ENCODE results near the gene DZIP3. TPM values are rescaled to one million over a fixed set of nuclear protein-coding genes. Genes with fewer than 3 reads are reported as not detected.

The DZIP3 gene
- 7.0 and 10.2 TPM in 2 replicates for total RNA-seq

GRCh38 chr3:108589081-108589997 is at the start of gene DZIP3, which contains the start of gene CIP2A:
DZIP3 (plus strand) TSS chr3:108589722; CDS start chr3:108605407, 15,685 bp downstream.
CIP2A (minus strand) TSS chr3:108589438; CDS start chr3:108589375, 63 bp downstream.

Small RNA genes lying within 50 kb of the gene (small RNA-seq; reads per million reads assigned to genes)
- gene AC092185.1: not detected
- gene RF00156: 1.4 reads per million, percentile 71 among the genes with 10 or more reads in this experiment

Other genes starting within 250 kb of the DZIP3 start
- gene MYH15, start 79.1 kb upstream of the DZIP3 start, total RNA-seq: 0.37 and 0.78 TPM in 2 replicates
- gene CIP2A, start 284 bp upstream of the DZIP3 start, total RNA-seq: 23.1 and 39.9 TPM in 2 replicates
- not detected in 2 replicates for gene RETNLB, start 167.7 kb downstream of the DZIP3 start, total RNA-seq
- gene TRAT1, start 233.1 kb downstream of the DZIP3 start, total RNA-seq: not detected in 2 replicates

Data from subcutaneous preadipocyte (primary cell).